ENCODE results near the gene CLEC16A. TPM values are rescaled to one million over a fixed set of nuclear protein-coding genes. Genes with fewer than 3 reads are reported as not detected.

The CLEC16A gene
- total and polyA plus RNA-seq, 2 experiments from 2014 or later, result 9.9 to 24.1 TPM

- TF ChIP-seq ZNF462 (CRISPR knock-in tag; IDR thresholded peaks at IDR 0.05), result no peak
- TF ChIP-seq CTCF (conservative IDR thresholded peaks at IDR 0.05; ENCODE audit: low read depth in 2 of 2), result peak in 1 of 2 experiments; percentile 13; a peak in 1 of 4 replicates
Observed at GRCh38 chr16:11050536-11050935, 106.2 kb downstream of the CLEC16A start (continued).

DNA sequence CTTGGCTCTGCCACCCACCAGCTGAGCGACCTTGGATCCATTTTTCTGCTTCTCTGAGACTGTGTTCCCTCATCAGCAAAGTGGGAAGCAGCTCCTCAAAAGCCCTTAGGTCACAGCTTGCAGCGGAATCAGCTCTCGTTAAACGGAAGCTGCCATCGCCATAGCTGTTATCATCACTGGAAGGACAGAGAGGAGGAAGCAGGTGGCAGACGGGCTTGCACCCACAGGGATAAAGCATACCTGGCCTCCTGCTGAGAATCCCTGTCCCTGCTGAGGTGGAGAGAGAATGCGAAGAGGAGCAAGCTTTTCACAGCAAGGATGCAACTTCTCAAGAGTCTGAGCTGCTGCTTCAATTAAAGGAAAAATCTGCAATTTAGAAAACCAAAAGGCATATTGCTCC lies 106.6 kb downstream of the CLEC16A start:
- no peak overlapping the region for H3K4me2 ChIP-seq
- Mint-ChIP-seq H3K27me3 (ENCODE audit: insufficient read depth, low read depth, poor library complexity) (peaks cover 5% of the 10 kb centered on the region), H3K36me3 (ENCODE audit: low read depth) (no peaks in the 10 kb centered on the region), H3K9me3 (no peaks in the 10 kb centered on the region), H3K4me1 (peaks cover 26% of the 10 kb centered on the region), H3K27ac (no peak overlapping the region), H3K4me3 (no peak overlapping the region)
- H4K20me1 ChIP-seq (replicated peaks; ENCODE audit: insufficient read depth), result no peaks in the 10 kb centered on the region
- H3K36me3 ChIP-seq (ENCODE audit: insufficient read depth), result no peaks in the 10 kb centered on the region
- ATAC-seq (peak; percentile 38), DNase-seq (ENCODE audit: low spot score) (peak; percentile 10)
- H3K27ac ChIP-seq (ENCODE audit: low read depth), result no peak overlapping the region
- H2AFZ ChIP-seq, result no peak overlapping the region
- H3K4me3 ChIP-seq, result no peak overlapping the region
- no peaks in the 10 kb centered on the region for H3K9me2 ChIP-seq (ENCODE audit: insufficient read depth)
- no peaks in the 10 kb centered on the region for H3K79me2 ChIP-seq (replicated peaks; ENCODE audit: insufficient read depth)
- H3F3A ChIP-seq (replicated peaks; ENCODE audit: low read depth), result no peaks in the 10 kb centered on the region
- H3K27me3 ChIP-seq (ENCODE audit: insufficient read depth), result no peaks in the 10 kb centered on the region
- peaks cover 6% of the 10 kb centered on the region for H3K4me1 ChIP-seq (ENCODE audit: insufficient read depth)
- TF ChIP-seq ETS1 (IDR thresholded peaks at IDR 0.05) (no peak), EZH2phosphoT487 (IDR thresholded peaks at IDR 0.05; ENCODE audit: unreplicated experiment) (no peak), EZH2 (IDR thresholded peaks at IDR 0.05; ENCODE audit: low read depth, unreplicated experiment) (no peak), CTCF (conservative IDR thresholded peaks at IDR 0.05; ENCODE audit: low read depth in 2 of 2) (no peak), STAT1 (IDR thresholded peaks at IDR 0.05; ENCODE audit: unreplicated experiment) (no peak)
- TF ChIP-seq, protein P1, sequence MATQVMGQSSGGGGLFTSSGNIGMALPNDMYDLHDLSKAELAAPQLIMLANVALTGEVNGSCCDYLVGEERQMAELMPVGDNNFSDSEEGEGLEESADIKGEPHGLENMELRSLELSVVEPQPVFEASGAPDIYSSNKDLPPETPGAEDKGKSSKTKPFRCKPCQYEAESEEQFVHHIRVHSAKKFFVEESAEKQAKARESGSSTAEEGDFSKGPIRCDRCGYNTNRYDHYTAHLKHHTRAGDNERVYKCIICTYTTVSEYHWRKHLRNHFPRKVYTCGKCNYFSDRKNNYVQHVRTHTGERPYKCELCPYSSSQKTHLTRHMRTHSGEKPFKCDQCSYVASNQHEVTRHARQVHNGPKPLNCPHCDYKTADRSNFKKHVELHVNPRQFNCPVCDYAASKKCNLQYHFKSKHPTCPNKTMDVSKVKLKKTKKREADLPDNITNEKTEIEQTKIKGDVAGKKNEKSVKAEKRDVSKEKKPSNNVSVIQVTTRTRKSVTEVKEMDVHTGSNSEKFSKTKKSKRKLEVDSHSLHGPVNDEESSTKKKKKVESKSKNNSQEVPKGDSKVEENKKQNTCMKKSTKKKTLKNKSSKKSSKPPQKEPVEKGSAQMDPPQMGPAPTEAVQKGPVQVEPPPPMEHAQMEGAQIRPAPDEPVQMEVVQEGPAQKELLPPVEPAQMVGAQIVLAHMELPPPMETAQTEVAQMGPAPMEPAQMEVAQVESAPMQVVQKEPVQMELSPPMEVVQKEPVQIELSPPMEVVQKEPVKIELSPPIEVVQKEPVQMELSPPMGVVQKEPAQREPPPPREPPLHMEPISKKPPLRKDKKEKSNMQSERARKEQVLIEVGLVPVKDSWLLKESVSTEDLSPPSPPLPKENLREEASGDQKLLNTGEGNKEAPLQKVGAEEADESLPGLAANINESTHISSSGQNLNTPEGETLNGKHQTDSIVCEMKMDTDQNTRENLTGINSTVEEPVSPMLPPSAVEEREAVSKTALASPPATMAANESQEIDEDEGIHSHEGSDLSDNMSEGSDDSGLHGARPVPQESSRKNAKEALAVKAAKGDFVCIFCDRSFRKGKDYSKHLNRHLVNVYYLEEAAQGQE (IDR thresholded peaks at IDR 0.05; ENCODE audit: unreplicated experiment), result no peak

Measured in GM23338 (cell line).